Measurements from ENCODE around the gene AP5Z1.
A peak's percentile ranks its signal among the peaks of the same experiment; 100 is the strongest.

Gene AP5Z1

DNA sequence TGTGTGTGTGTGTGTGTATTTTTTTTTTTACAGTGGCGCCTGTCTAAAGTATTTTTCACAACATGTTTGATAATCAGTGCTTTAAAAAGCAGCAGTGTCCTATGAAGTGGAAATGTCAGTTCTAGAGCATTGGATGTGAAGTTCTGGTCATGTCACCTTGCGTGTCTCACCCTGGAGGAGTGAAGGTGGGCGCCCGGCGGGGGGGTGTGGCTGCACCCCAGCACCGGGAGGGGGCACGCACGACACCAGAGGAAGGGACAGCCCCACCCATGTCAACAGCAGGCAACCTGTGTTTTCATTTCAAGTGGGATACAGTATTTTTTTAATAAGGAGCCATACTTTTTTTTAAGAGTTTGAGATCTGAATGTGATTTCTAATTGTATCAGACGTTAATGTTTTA lies 4.5 kb upstream of the AP5Z1 start:
- Histone ChIP-seq H3K9me3 (ENCODE audit: low read length) (no peaks in the 10 kb centered on the region), H3K27ac (ENCODE audit: low read depth, low read length) (peak overlapping the region; percentile 1), H3K4me1 (ENCODE audit: insufficient read depth, low read length) (peaks cover 34% of the 10 kb centered on the region), H3K36me3 (ENCODE audit: insufficient read depth, low read length) (no peaks in the 10 kb centered on the region), H3K4me3 (ENCODE audit: low read depth in 1 of 2, low read length in 2 of 2) (peak overlapping the region in 1 of 2 donors; percentile 16), H3K9ac (ENCODE audit: low read length) (no peak overlapping the region), H3K27me3 (ENCODE audit: control insufficient read depth in 1 of 2, insufficient read depth in 2 of 2, low read length in 2 of 2) (no peaks in the 10 kb centered on the region)

DNA sequence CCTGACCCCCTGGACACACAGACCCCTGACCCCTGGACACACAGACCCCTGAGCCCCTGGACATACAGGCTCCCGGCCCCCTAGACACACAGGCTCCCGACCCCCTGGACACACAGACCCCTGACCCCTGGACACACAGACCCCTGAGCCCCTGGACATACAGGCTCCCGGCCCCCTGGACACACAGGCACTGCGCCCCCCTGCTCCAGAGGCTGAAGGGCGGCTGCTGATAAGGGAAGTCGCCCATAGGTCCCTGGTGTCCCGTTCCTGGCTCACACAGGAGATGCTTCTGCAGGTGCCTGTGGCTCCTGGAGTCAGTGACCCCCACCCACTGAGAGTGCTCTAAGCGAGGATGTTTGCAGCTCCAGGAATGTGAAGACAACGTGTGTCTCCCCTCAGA lies 3.7 kb upstream of the AP5Z1 start:
- Histone ChIP-seq H3K27me3 (ENCODE audit: control insufficient read depth in 1 of 2, insufficient read depth in 2 of 2, low read length in 2 of 2) (no peaks in the 10 kb centered on the region), H3K9ac (ENCODE audit: low read length) (no peak overlapping the region), H3K9me3 (ENCODE audit: low read length) (no peaks in the 10 kb centered on the region), H3K36me3 (ENCODE audit: insufficient read depth, low read length) (no peaks in the 10 kb centered on the region), H3K4me3 (ENCODE audit: low read depth in 1 of 2, low read length in 2 of 2) (no peak overlapping the region), H3K27ac (ENCODE audit: low read depth, low read length) (peak overlapping the region; percentile 1), H3K4me1 (ENCODE audit: insufficient read depth, low read length) (peaks cover 30% of the 10 kb centered on the region)

DNA sequence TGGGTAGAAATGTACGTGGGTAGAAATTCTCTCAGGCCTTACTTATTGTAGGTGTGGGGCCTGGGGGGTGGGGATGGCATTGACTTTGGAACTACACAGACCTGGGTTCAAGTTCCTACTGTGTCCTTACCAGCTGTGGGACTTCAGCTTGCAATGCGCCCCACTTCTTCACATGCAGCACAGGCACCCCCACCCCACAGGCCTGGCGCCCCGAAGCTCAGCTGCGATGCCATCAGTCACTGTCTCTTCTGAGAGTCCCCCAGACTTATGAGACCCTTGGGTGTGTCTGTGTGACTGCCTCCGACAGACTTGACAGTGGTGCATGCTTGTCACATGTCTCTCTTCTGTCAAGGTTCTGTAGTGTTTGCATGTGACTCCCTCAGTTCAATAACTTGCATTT lies 3.1 kb upstream of the AP5Z1 start:
- peaks cover 33% of the 10 kb centered on the region for H3K4me1 ChIP-seq (ENCODE audit: insufficient read depth, low read length)
- H3K4me3 ChIP-seq (ENCODE audit: low read depth in 1 of 2, low read length in 2 of 2), result no peak overlapping the region
- no peaks in the 10 kb centered on the region for H3K9me3 ChIP-seq (ENCODE audit: low read length)
- no peaks in the 10 kb centered on the region for H3K36me3 ChIP-seq (ENCODE audit: insufficient read depth, low read length)
- H3K9ac ChIP-seq (ENCODE audit: low read length), result no peak overlapping the region
- no peaks in the 10 kb centered on the region for H3K27me3 ChIP-seq (ENCODE audit: control insufficient read depth in 1 of 2, insufficient read depth in 2 of 2, low read length in 2 of 2)
- H3K27ac ChIP-seq (ENCODE audit: low read depth, low read length), result no peak overlapping the region

DNA sequence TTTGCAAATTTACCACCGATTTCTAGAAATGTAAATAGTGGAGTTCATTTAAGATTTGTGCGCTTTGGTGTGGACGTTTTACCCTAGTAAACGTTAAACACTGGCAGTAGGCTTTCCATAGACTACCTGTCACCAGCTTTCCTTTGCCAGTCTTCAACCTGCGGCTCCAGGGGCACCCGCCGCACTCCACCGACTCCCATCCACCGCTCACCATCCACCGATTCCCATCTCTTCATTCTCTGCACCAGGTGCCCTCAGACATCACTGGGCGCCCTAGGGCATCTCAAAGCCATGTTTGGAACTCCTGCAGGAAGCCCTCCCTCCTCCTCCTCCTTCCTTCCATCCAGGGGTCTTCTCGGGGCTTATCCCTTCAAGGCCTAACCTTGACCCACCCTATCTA lies 1.4 kb upstream of the AP5Z1 start:
- Histone ChIP-seq H3K4me1 (ENCODE audit: insufficient read depth, low read length) (peaks cover 39% of the 10 kb centered on the region), H3K27me3 (ENCODE audit: control insufficient read depth in 1 of 2, insufficient read depth in 2 of 2, low read length in 2 of 2) (no peaks in the 10 kb centered on the region), H3K9me3 (ENCODE audit: low read length) (no peaks in the 10 kb centered on the region), H3K4me3 (ENCODE audit: low read depth in 1 of 2, low read length in 2 of 2) (peak overlapping the region in 1 of 2 donors; percentile 84), H3K9ac (ENCODE audit: low read length) (no peak overlapping the region), H3K27ac (ENCODE audit: low read depth, low read length) (no peak overlapping the region), H3K36me3 (ENCODE audit: insufficient read depth, low read length) (peaks cover 5% of the 10 kb centered on the region)

DNA sequence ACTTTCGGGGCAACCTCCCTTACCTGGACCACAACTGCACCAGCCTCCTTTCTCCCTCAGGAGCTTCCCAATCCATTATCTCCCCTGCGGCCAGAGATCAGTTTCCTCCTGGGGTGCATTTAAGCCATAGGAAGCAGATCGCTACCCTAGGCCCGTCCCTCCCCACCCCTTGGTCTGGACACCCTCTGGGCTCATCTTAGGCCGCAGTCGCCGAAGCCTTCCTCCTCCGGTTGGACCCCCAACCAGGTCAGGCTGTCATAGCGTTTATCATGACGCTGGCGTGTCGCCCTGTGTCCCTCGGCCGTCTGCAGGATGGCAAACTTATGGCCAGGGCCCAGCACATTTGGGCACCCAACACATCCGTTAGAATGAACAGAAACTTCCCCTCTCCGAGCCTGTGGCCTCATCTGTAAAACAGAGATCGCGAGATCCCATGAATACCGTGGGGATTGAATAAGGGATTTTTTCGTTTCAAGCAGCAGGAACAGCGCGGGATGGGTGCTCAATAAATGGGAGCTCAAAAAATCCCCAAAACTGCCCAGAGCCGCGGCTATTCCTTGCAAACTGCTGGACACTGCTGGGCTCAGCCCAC lies 669 bp upstream of the AP5Z1 start:
- Histone ChIP-seq H3K36me3 (ENCODE audit: insufficient read depth, low read length) (peaks cover 5% of the 10 kb centered on the region), H3K27me3 (ENCODE audit: control insufficient read depth in 1 of 2, insufficient read depth in 2 of 2, low read length in 2 of 2) (no peaks in the 10 kb centered on the region), H3K9ac (ENCODE audit: low read length) (peak overlapping the region; percentile 81), H3K4me3 (ENCODE audit: low read depth in 1 of 2, low read length in 2 of 2) (peak overlapping the region; percentile 84 to 95), H3K9me3 (ENCODE audit: low read length) (no peaks in the 10 kb centered on the region), H3K27ac (ENCODE audit: low read depth, low read length) (peak overlapping the region; percentile 82), H3K4me1 (ENCODE audit: insufficient read depth, low read length) (peaks cover 39% of the 10 kb centered on the region)

DNA sequence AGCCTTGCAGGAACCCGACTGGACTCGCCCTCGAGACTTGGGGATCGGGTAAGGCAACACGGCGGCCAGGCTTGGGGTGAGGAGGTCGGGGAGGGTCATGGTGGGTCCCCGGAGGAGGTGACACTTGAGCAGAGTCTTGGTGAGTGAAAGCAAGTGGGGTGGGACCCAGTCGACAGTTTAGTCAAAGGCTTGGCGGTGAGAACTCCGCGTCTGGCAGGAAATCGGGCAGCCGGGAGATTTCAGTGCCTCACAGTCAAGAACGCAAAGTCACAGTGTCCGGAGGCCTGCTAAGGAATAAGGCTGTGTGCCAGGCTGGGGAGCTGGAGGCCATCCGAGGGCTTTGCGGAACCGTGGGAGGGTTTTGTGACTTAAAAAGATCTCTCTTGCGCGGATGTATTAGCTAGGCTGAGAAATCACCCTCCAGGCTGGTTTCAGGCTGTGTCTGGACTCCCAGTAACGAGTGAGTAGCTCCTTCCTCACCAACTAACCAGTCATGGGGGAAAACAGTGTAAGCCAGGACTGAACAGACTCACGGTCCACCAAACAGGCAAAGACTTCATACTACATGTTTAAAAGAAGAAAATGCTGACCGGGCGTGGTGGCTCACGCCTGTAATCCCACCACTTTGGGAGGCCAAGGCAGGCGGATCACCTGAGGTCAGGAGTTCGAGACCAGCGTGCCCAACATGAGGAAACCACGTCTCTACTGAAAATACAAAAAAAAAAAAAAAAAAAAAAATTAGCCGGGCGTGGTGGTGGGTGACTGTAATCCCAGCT lies 613 bp downstream of the AP5Z1 start:
- Histone ChIP-seq H3K9me3 (ENCODE audit: low read length) (no peaks in the 10 kb centered on the region), H3K9ac (ENCODE audit: low read length) (peak overlapping the region; percentile 77), H3K27ac (ENCODE audit: low read depth, low read length) (peak overlapping the region; percentile 82), H3K36me3 (ENCODE audit: insufficient read depth, low read length) (peaks cover 9% of the 10 kb centered on the region), H3K4me3 (ENCODE audit: low read depth in 1 of 2, low read length in 2 of 2) (peak overlapping the region; percentile 84 to 95), H3K4me1 (ENCODE audit: insufficient read depth, low read length) (peaks cover 32% of the 10 kb centered on the region), H3K27me3 (ENCODE audit: control insufficient read depth in 1 of 2, insufficient read depth in 2 of 2, low read length in 2 of 2) (no peaks in the 10 kb centered on the region)

GRCh38 chr7:4779118-4779517 lies 3.7 kb downstream of the AP5Z1 start:
- Histone ChIP-seq H3K4me1 (ENCODE audit: insufficient read depth, low read length) (peaks cover 20% of the 10 kb centered on the region), H3K36me3 (ENCODE audit: insufficient read depth, low read length) (peaks cover 31% of the 10 kb centered on the region), H3K27me3 (ENCODE audit: control insufficient read depth in 1 of 2, insufficient read depth in 2 of 2, low read length in 2 of 2) (no peaks in the 10 kb centered on the region), H3K9me3 (ENCODE audit: low read length) (no peaks in the 10 kb centered on the region), H3K27ac (ENCODE audit: low read depth, low read length) (no peak overlapping the region), H3K9ac (ENCODE audit: low read length) (no peak overlapping the region), H3K4me3 (ENCODE audit: low read depth in 1 of 2, low read length in 2 of 2) (no peak overlapping the region)

DNA sequence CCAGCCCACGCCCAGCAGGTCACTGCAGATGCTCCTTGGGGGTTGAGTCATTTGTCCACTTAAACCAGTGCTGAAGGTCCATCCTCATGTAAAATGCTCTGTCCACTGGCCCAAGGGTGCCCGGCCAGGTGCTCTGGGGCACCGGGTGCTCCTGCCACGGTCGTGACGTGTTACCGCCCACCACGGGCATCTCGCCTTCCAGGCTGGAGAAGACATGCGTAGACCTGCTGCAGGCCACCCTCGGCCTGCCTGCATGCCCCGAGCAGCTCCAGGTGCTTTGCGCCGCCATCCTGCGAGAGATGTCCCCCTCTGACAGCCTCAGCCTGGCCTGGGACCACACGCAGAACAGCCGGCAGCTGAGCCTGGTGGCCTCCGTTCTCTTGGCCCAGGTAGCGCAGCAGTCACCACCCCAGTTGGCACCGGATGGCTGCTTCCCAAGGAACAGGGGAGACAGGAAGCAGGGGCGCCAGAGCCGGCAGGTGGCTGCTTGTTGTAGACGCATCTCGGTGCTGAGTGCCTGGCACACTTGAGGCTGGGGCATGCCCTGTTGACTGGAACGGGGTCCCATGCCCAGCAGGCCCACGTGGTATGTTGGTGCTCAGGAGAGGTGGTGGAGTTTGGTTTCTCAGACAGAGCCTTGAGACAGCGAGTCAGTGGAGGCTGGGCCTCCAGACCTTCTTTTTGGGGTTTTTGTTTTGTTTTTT lies 6.1 kb downstream of the AP5Z1 start:
- Histone ChIP-seq H3K4me1 (ENCODE audit: insufficient read depth, low read length) (peaks cover 11% of the 10 kb centered on the region), H3K4me3 (ENCODE audit: low read depth in 1 of 2, low read length in 2 of 2) (no peak overlapping the region), H3K9ac (ENCODE audit: low read length) (no peak overlapping the region), H3K9me3 (ENCODE audit: low read length) (no peaks in the 10 kb centered on the region), H3K27me3 (ENCODE audit: control insufficient read depth in 1 of 2, insufficient read depth in 2 of 2, low read length in 2 of 2) (no peaks in the 10 kb centered on the region), H3K27ac (ENCODE audit: low read depth, low read length) (no peak overlapping the region), H3K36me3 (ENCODE audit: insufficient read depth, low read length) (peaks cover 31% of the 10 kb centered on the region)

GRCh38 chr7:4782333-4783291 lies 7.2 kb downstream of the AP5Z1 start:
- no peaks in the 10 kb centered on the region for H3K9me3 ChIP-seq (ENCODE audit: low read length)
- H3K4me3 ChIP-seq (ENCODE audit: low read depth in 1 of 2, low read length in 2 of 2), result no peak overlapping the region
- H3K27ac ChIP-seq (ENCODE audit: low read depth, low read length), result no peak overlapping the region
- H3K27me3 ChIP-seq (ENCODE audit: control insufficient read depth in 1 of 2, insufficient read depth in 2 of 2, low read length in 2 of 2), result no peaks in the 10 kb centered on the region
- H3K9ac ChIP-seq (ENCODE audit: low read length), result no peak overlapping the region
- H3K4me1 ChIP-seq (ENCODE audit: insufficient read depth, low read length), result peaks cover 6% of the 10 kb centered on the region
- H3K36me3 ChIP-seq (ENCODE audit: insufficient read depth, low read length), result peaks cover 31% of the 10 kb centered on the region

- peaks cover 34% of the 10 kb centered on the region for H3K36me3 ChIP-seq (ENCODE audit: insufficient read depth, low read length)
- H3K27me3 ChIP-seq (ENCODE audit: control insufficient read depth in 1 of 2, insufficient read depth in 2 of 2, low read length in 2 of 2), result no peaks in the 10 kb centered on the region
- no peak overlapping the region for H3K4me3 ChIP-seq (ENCODE audit: low read depth in 1 of 2, low read length in 2 of 2)
- H3K9me3 ChIP-seq (ENCODE audit: low read length), result no peaks in the 10 kb centered on the region
- peaks cover 2% of the 10 kb centered on the region for H3K4me1 ChIP-seq (ENCODE audit: insufficient read depth, low read length)
- H3K27ac ChIP-seq (ENCODE audit: low read depth, low read length), result no peak overlapping the region
- H3K9ac ChIP-seq (ENCODE audit: low read length), result no peak overlapping the region
Measured at GRCh38 chr7:4783292-4783652, 7.8 kb downstream of the AP5Z1 start.
